Keratinocyte (primary cell): ENCODE measurements around the gene DST.

ENCODE experiments used
- CTCF ChIP-seq, 3 experiments: IDR thresholded peaks in 1 of 3; conservative IDR thresholded peaks in 1 of 3; optimal IDR thresholded peaks in 1 of 3; 2 replicates in 2 of 3; 3 replicates in 1 of 3; pipeline versions ENCODE3 to v1.5.1; 2011; ENCODE audit warnings: low read length in 3 of 3, mild to moderate bottlenecking in 3 of 3, moderate library complexity in 2 of 3, control low read depth in 1 of 3, inconsistent platforms in 1 of 3; ENCODE audit not compliant: insufficient read depth in 2 of 3; ENCODE audit errors: extremely low read depth in 1 of 3
- EZH2 ChIP-seq: IDR thresholded peaks from one replicate; pipeline ENCODE4 v1.6.1; 2012; ENCODE audit warnings: inconsistent platforms, mild to moderate bottlenecking, low read length, moderate library complexity

- TF ChIP-seq CTCF (optimal IDR thresholded peaks at IDR 0.05 in 1 of 3, IDR thresholded peaks at IDR 0.05 in 1 of 3, conservative IDR thresholded peaks at IDR 0.05 in 1 of 3; ENCODE audit: extremely low read depth in 1 of 3, insufficient read depth in 2 of 3, low read length in 3 of 3) (no peak), EZH2 (no peak)
Observed at GRCh38 chr6:56540232-56541029, 102.3 kb downstream of the DST start.
